Activated CD4-positive, alpha-beta T cell treated with anti-CD3 and anti-CD28 coated beads, Interleukin-10, Interleukin-2, amounts not matched to agents 100 ng/mL and 50 ng/mL, durations not matched to agents 16 hours and 8 hours (primary cell): ENCODE data around the gene SEC61A1.

Source experiments
- DNase-seq: peaks from one replicate; pipeline ENCODE4 v3.0.0-alpha.2; 2020

The SEC61A1 gene

GRCh38 chr3:128060473-128061381, 8.5 kb downstream of the SEC61A1 start:
- DNase-seq = no peak

- DNase-seq = no peak
Measured at GRCh38 chr3:128062033-128062745, 10.0 kb downstream of the SEC61A1 start.

GRCh38 chr3:128063865-128064264, 11.6 kb downstream of the SEC61A1 start:
- DNase-seq = no peak

- DNase-seq = no peak
Measured at GRCh38 chr3:128064962-128065361, 12.7 kb downstream of the SEC61A1 start.

- DNase-seq = no peak
Measured at GRCh38 chr3:128066114-128066513, 13.9 kb downstream of the SEC61A1 start.

GRCh38 chr3:128066676-128067075, 14.4 kb downstream of the SEC61A1 start:
- DNase-seq = no peak

- DNase-seq = no peak
Measured at GRCh38 chr3:128067489-128067888, 15.3 kb downstream of the SEC61A1 start.

GRCh38 chr3:128068156-128068620, 16.0 kb downstream of the SEC61A1 start:
- peak; percentile 57 for DNase-seq

- no peak for DNase-seq
Measured at GRCh38 chr3:128069271-128069670, 17.0 kb downstream of the SEC61A1 start.

- no peak for DNase-seq
Measured at GRCh38 chr3:128070898-128071591, 18.8 kb downstream of the SEC61A1 start.

- DNase-seq = no peak
Measured at GRCh38 chr3:128071771-128072453, 19.7 kb downstream of the SEC61A1 start.

GRCh38 chr3:128072454-128073184, 20.4 kb downstream of the SEC61A1 start:
- DNase-seq = no peak

GRCh38 chr3:128073185-128073725, 21.0 kb downstream of the SEC61A1 start:
- no peak for DNase-seq

- DNase-seq = no peak
Measured at GRCh38 chr3:128073807-128074206, 21.6 kb downstream of the SEC61A1 start.

- no peak for DNase-seq
Measured at GRCh38 chr3:128074851-128075521, 22.7 kb downstream of the SEC61A1 start.

- peak; percentile 86 for DNase-seq
Measured at GRCh38 chr3:128075522-128076482, 23.6 kb downstream of the SEC61A1 start.

- no peak for DNase-seq
Measured at GRCh38 chr3:128076483-128077201, 24.4 kb downstream of the SEC61A1 start.

- no peak for DNase-seq
Measured at GRCh38 chr3:128077202-128077624, 25.0 kb downstream of the SEC61A1 start.

GRCh38 chr3:128077665-128078064, 25.4 kb downstream of the SEC61A1 start:
- no peak for DNase-seq
